IMR-90 (cell line): ENCODE data around the gene CPLX4. TPM values are rescaled to one million over a fixed set of nuclear protein-coding genes. Genes with fewer than 3 reads are reported as not detected.

Source experiments
- ATAC-seq: fragments of 200-7000 bp; cut with Tn5 transposase; 2 replicates; pipeline ENCODE4 v1.9.1; 2020; ENCODE audit warnings: low read depth, mild to moderate bottlenecking, moderate library complexity
- BruUV-seq: library from RNA; stranded (reverse); fragments of 400-500 nt; replicated peaks from 2 replicates; lab custom pipeline; 2021; lab: Mats Ljungman, UMichigan
- CTCF ChIA-PET: fragments of 300-600 bp; formaldehyde crosslinking; extraction: SDS; loops from one replicate; lab custom pipeline; 2021; ENCODE audit warnings: antibody characterized with exemption; lab: Yijun Ruan, JAX
- POLR2A ChIA-PET: fragments of 300-600 bp; sonication (Branson Sonifier 250); formaldehyde crosslinking; loops from one replicate; lab custom pipeline; 2022; ENCODE audit warnings: antibody characterized with exemption; ENCODE audit not compliant: unreplicated experiment; lab: Charles Lee
- DNase-seq: peaks from one replicate; pipeline ENCODE4 v3.0.0; 2013
- H2AFZ ChIP-seq: replicated peaks from 2 replicates; pipeline ENCODE3; 2013; ENCODE audit warnings: low read length, mild to moderate bottlenecking; ENCODE audit not compliant: poor library complexity
- H2AK5ac ChIP-seq: 2 replicates; pipeline ENCODE4 v1.6.1; 2013; ENCODE audit warnings: low read depth, low read length, inconsistent platforms
- H2AK9ac ChIP-seq: replicated peaks from 2 replicates; pipeline ENCODE3; 2013; ENCODE audit warnings: mild to moderate bottlenecking, low read depth, low read length, moderate library complexity; ENCODE audit not compliant: poor library complexity
- H2BK120ac ChIP-seq: 2 replicates; pipeline ENCODE4 v1.6.1; 2013; ENCODE audit warnings: low read depth, low read length, inconsistent platforms
- H2BK15ac ChIP-seq: 3 replicates; pipeline ENCODE4 v1.6.1; 2013; ENCODE audit warnings: low read depth, low read length, inconsistent platforms
- H2BK20ac ChIP-seq: 2 replicates; pipeline ENCODE4 v1.6.1; 2013; ENCODE audit warnings: low read depth, mild to moderate bottlenecking, inconsistent platforms, low read length, moderate library complexity
- H2BK5ac ChIP-seq: 2 replicates; pipeline ENCODE4 v1.6.1; 2013; ENCODE audit warnings: mild to moderate bottlenecking, low read depth, low read length, inconsistent platforms; ENCODE audit not compliant: poor library complexity, severe bottlenecking
- H3K14ac ChIP-seq: replicated peaks from 2 replicates; pipeline ENCODE4 v1.6.1; 2013; ENCODE audit warnings: low read depth, low read length, inconsistent platforms
- H3K18ac ChIP-seq: 2 replicates; pipeline ENCODE4 v1.6.1; 2013; ENCODE audit warnings: low read depth, low read length, control low read depth
- H3K23ac ChIP-seq: 2 replicates; pipeline ENCODE4 v1.6.1; 2013; ENCODE audit warnings: low read depth, low read length, inconsistent platforms
- H3K27ac ChIP-seq: 2 replicates; pipeline ENCODE4 v1.5.1; 2013; ENCODE audit warnings: mild to moderate bottlenecking, control low read depth, low read length; ENCODE audit not compliant: insufficient read depth
- H3K27me3 ChIP-seq: 2 replicates; pipeline ENCODE4 v1.6.1; 2013; ENCODE audit warnings: low read length; ENCODE audit not compliant: control insufficient read depth, insufficient read depth
- H3K36me3 ChIP-seq: 2 replicates; pipeline ENCODE4 v1.6.1; 2013; ENCODE audit warnings: low read length, mixed read lengths; ENCODE audit not compliant: control insufficient read depth, insufficient read depth
- H3K4ac ChIP-seq: 2 replicates; pipeline ENCODE4 v1.6.1; 2013; ENCODE audit warnings: low read depth, low read length, inconsistent platforms
- H3K4me1 ChIP-seq: 2 replicates; pipeline ENCODE4 v1.6.1; 2013; ENCODE audit warnings: low read length, mixed read lengths; ENCODE audit not compliant: control insufficient read depth, insufficient read depth
- H3K4me2 ChIP-seq: 2 replicates; pipeline ENCODE4 v1.6.1; 2013; ENCODE audit warnings: low read depth, mild to moderate bottlenecking, control low read depth, low read length, moderate library complexity
- H3K4me3 ChIP-seq: 2 replicates; pipeline ENCODE4 v1.5.1; 2013; ENCODE audit warnings: low read depth, mild to moderate bottlenecking, control low read depth, low read length, moderate library complexity; ENCODE audit not compliant: insufficient read depth
- H3K56ac ChIP-seq: 2 replicates; pipeline ENCODE4 v1.6.1; 2013; ENCODE audit warnings: low read length, inconsistent platforms; ENCODE audit not compliant: insufficient read depth; ENCODE audit errors: extremely low read depth
- H3K79me1 ChIP-seq, 2 experiments: 2 replicates each; pipeline ENCODE4 v1.6.1; 2013; ENCODE audit warnings: low read length in 2 of 2, inconsistent platforms in 1 of 2, low read depth in 1 of 2
- H3K9ac ChIP-seq: 2 replicates; pipeline ENCODE4 v1.6.1; 2013; ENCODE audit warnings: low read depth, low read length, control low read depth
- H3K9me1 ChIP-seq: 2 replicates; pipeline ENCODE4 v1.6.1; 2013; ENCODE audit warnings: low read length, inconsistent platforms; ENCODE audit not compliant: insufficient read depth
- H3K9me3 ChIP-seq: 2 replicates; pipeline ENCODE4 v1.6.1; 2013; ENCODE audit warnings: low read length; ENCODE audit not compliant: control insufficient read depth, insufficient read depth
- H4K20me1 ChIP-seq: 2 replicates; pipeline ENCODE4 v1.6.1; 2013; ENCODE audit warnings: low read length, inconsistent platforms; ENCODE audit not compliant: insufficient read depth
- H4K5ac ChIP-seq: 2 replicates; pipeline ENCODE4 v1.6.1; 2013; ENCODE audit warnings: mild to moderate bottlenecking, low read depth, low read length, control low read depth
- H4K8ac ChIP-seq, 2 experiments: 2 replicates each; pipeline ENCODE4 v1.6.1; 2013; ENCODE audit warnings: low read depth in 2 of 2, low read length in 2 of 2, control low read depth in 1 of 2, inconsistent platforms in 1 of 2
- H4K91ac ChIP-seq: 2 replicates; pipeline ENCODE4 v1.6.1; 2013; ENCODE audit warnings: low read depth, low read length, inconsistent platforms; ENCODE audit not compliant: insufficient read depth
- BHLHE40 ChIP-seq: fragments of 150-350 bp; IDR thresholded peaks from 2 replicates; pipeline ENCODE4 v1.6.1; 2016; ENCODE audit warnings: mild to moderate bottlenecking, low read depth, low read length
- CEBPB ChIP-seq: IDR thresholded peaks from 2 replicates; pipeline ENCODE4 v1.6.1; 2012; ENCODE audit warnings: low read depth, low read length, improper control_type of control experiment
- CHD1 ChIP-seq: IDR thresholded peaks from 2 replicates; pipeline ENCODE4 v1.6.1; 2012; ENCODE audit warnings: low read depth, low read length, improper control_type of control experiment
- ELK1 ChIP-seq: fragments of 150-350 bp; IDR thresholded peaks from 2 replicates; pipeline ENCODE4 v1.6.1; 2016; ENCODE audit warnings: low read depth, mild to moderate bottlenecking, low read length, moderate library complexity, borderline replicate concordance
- MAFK ChIP-seq: IDR thresholded peaks from 2 replicates; pipeline ENCODE4 v1.6.1; 2012; ENCODE audit warnings: low read depth, low read length, improper control_type of control experiment
- MXI1 ChIP-seq: IDR thresholded peaks from 2 replicates; pipeline ENCODE4 v1.6.1; 2012; ENCODE audit warnings: low read depth, mild to moderate bottlenecking, low read length, moderate library complexity, borderline replicate concordance
- NFE2L2 ChIP-seq: fragments of 150-350 bp; IDR thresholded peaks from 2 replicates; pipeline ENCODE4 v1.6.1; 2016; ENCODE audit warnings: low read depth, mild to moderate bottlenecking, low read length
- POLR2A ChIP-seq: IDR thresholded peaks from 2 replicates; pipeline ENCODE4 v1.6.1; 2012; ENCODE audit warnings: mild to moderate bottlenecking, low read depth, low read length
- RCOR1 ChIP-seq: IDR thresholded peaks from 2 replicates; pipeline ENCODE4 v1.6.1; 2012; ENCODE audit warnings: mild to moderate bottlenecking, low read length, improper control_type of control experiment; ENCODE audit not compliant: insufficient replicate concordance
- RFX5 ChIP-seq: IDR thresholded peaks from 2 replicates; pipeline ENCODE4 v1.8.0; 2012; ENCODE audit warnings: low read depth, mild to moderate bottlenecking, low read length, moderate library complexity
- SMC3 ChIP-seq: fragments of 150-350 bp; IDR thresholded peaks from 2 replicates; pipeline ENCODE4 v1.6.1; 2016; ENCODE audit warnings: low read depth, mild to moderate bottlenecking, antibody characterized with exemption, low read length, moderate library complexity
- dilution Hi-C: fragments of 300-500 bp; cut with HindIII; formaldehyde crosslinking; loops from one replicate; pipeline ENCODE4 v1.14.3; 2018; ENCODE audit warnings: low sequenced_read_pairs; ENCODE audit not compliant: unreplicated experiment
- in situ Hi-C: fragments of 300-500 bp; cut with MboI; formaldehyde crosslinking; loops from 3 replicates; pipeline ENCODE4 v1.14.3; 2019; ENCODE audit warnings: low sequenced_read_pairs, inconsistent platforms, mixed read lengths
- intact Hi-C: fragments of 100-400 bp; cut with micrococcal nuclease; formaldehyde crosslinking; loops from 2 replicates; pipeline ENCODE4 v1.10.0; 2022
- polyA plus RNA-seq, 3 experiments: library from polyadenylated mRNA; depleted of rRNA; stranded (reverse); fragments of >200 nt; gene quantifications; 2 replicates each; pipeline ENCODE4 v1.2.3, GENCODE V29; 2012; ENCODE audit warnings: low replicate concordance in 1 of 3
- total RNA-seq: library from RNA; depleted of rRNA; stranded (reverse); fragments of >200 nt; gene quantifications from 2 replicates; pipeline ENCODE4 v1.2.3, GENCODE V29; 2012
- TF ChIP-seq, protein P1 (sequence below): fragments of 150-350 bp; IDR thresholded peaks from 2 replicates; pipeline ENCODE4 v1.6.1; 2017; ENCODE audit warnings: mild to moderate bottlenecking, antibody characterized with exemption, low read length, low read depth
- TF ChIP-seq, protein P2 (sequence below): conservative IDR thresholded peaks from 2 replicates; pipeline ENCODE4 v1.5.1; 2012; ENCODE audit warnings: mild to moderate bottlenecking, low read depth, low read length, improper control_type of control experiment

Gene CPLX4
- total and polyA plus RNA-seq, 2 of the 4 experiments (the other 2 are of a cell fraction): not detected

DNA sequence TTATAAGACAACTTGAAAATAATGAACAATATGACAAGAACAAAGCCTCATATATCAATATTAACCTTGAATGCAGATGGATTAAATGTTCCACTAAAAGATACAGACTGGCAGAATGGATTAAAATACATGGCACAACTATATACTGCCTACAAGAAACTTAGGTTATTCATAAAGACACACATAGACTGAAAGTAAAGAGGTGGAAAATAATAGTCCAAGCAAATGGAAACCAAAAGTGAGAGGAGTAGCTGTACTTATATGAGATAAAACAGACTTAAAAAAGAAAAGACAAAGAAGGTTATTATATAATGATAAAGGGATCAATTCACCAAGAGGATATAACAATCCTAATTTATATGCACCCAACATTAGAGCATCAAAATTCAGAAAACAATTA lies 22.4 kb upstream of the CPLX4 start:
- no peak overlapping the region for H4K5ac ChIP-seq
- in situ Hi-C loops (no loop called here), intact Hi-C loops (no loop called here), dilution Hi-C loops (no loop called here)
- no peak overlapping the region for H3K9ac ChIP-seq
- H3K9me3 ChIP-seq: peaks cover 2% of the 10 kb centered on the region; the same call in 1 of the 2 replicates
- H3K36me3 ChIP-seq: peaks cover 30% of the 10 kb centered on the region
- no peak overlapping the region for H3K4me3 ChIP-seq
- ATAC-seq (no peak), DNase-seq (no peak)
- POLR2A ChIA-PET: no interaction called here
- H3K56ac ChIP-seq: no peak overlapping the region
- TF ChIP-seq BHLHE40 (no peak), RCOR1 (no peak), CEBPB (no peak), CHD1 (no peak), SMC3 (no peak), MXI1 (no peak), MAFK (no peak), ELK1 (no peak), POLR2A (no peak), RFX5 (no peak), NFE2L2 (no peak)
- TF ChIP-seq, protein P1, sequence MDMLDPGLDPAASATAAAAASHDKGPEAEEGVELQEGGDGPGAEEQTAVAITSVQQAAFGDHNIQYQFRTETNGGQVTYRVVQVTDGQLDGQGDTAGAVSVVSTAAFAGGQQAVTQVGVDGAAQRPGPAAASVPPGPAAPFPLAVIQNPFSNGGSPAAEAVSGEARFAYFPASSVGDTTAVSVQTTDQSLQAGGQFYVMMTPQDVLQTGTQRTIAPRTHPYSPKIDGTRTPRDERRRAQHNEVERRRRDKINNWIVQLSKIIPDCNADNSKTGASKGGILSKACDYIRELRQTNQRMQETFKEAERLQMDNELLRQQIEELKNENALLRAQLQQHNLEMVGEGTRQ: no peak
- TF ChIP-seq, protein P2, sequence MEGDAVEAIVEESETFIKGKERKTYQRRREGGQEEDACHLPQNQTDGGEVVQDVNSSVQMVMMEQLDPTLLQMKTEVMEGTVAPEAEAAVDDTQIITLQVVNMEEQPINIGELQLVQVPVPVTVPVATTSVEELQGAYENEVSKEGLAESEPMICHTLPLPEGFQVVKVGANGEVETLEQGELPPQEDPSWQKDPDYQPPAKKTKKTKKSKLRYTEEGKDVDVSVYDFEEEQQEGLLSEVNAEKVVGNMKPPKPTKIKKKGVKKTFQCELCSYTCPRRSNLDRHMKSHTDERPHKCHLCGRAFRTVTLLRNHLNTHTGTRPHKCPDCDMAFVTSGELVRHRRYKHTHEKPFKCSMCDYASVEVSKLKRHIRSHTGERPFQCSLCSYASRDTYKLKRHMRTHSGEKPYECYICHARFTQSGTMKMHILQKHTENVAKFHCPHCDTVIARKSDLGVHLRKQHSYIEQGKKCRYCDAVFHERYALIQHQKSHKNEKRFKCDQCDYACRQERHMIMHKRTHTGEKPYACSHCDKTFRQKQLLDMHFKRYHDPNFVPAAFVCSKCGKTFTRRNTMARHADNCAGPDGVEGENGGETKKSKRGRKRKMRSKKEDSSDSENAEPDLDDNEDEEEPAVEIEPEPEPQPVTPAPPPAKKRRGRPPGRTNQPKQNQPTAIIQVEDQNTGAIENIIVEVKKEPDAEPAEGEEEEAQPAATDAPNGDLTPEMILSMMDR: no peak
- no peaks in the 10 kb centered on the region for H3K27me3 ChIP-seq
- no peak overlapping the region for H3K4me2 ChIP-seq
- no peak overlapping the region for H3K27ac ChIP-seq
- H4K91ac ChIP-seq: no peak overlapping the region
- H3K18ac ChIP-seq: no peak overlapping the region
- H4K20me1 ChIP-seq: peaks cover 26% of the 10 kb centered on the region; the same call in 1 of the 2 replicates
- no peak overlapping the region for H3K14ac ChIP-seq
- H3K79me1 ChIP-seq: peaks cover 26 to 50% of the 10 kb centered on the region in 2 experiments
- no peak overlapping the region for H2AFZ ChIP-seq
- H2AK9ac ChIP-seq: no peak overlapping the region
- no peak overlapping the region for H2BK20ac ChIP-seq
- no peak overlapping the region for H2BK15ac ChIP-seq
- H2BK120ac ChIP-seq: no peak overlapping the region
- BruUV-seq: no TSS peak
- no peak overlapping the region for H3K4ac ChIP-seq
- H3K23ac ChIP-seq: no peak overlapping the region
- peaks cover 7% of the 10 kb centered on the region; the same call in 1 of the 2 replicates for H3K9me1 ChIP-seq
- H4K8ac ChIP-seq: no peak overlapping the region
- no peaks in the 10 kb centered on the region for H3K4me1 ChIP-seq
- H2BK5ac ChIP-seq: no peak overlapping the region
- CTCF ChIA-PET: no interaction called here
- H2AK5ac ChIP-seq: no peak overlapping the region
